ENCODE data around the gene NCOA5.
"Not testable (repeated sequence)": the region's sequence is repeated elsewhere in the genome, so short reads cannot be mapped to it uniquely, and the experiment has no call there.

Gene NCOA5

GRCh38 chr20:46119547-46119946 lies 29.8 kb upstream of the NCOA5 start:
- no peak for DNase-seq

- DNase-seq, result peak in 1 of 2 donors; percentile 55
Observed at GRCh38 chr20:46119028-46119546, 29.3 kb upstream of the NCOA5 start.

GRCh38 chr20:46118481-46119020 lies 28.8 kb upstream of the NCOA5 start:
- peak in 1 of 2 donors; percentile 33 for DNase-seq

- peak; percentile 72 to 84 for DNase-seq
Observed at GRCh38 chr20:46117704-46118467, 28.1 kb upstream of the NCOA5 start, which contains the start of gene CD40. TSS of gene CD40 (plus strand) at chr20:46118314. CDS start at chr20:46118344, 30 bp downstream.

- DNase-seq, result no peak
Observed at GRCh38 chr20:46114449-46114848, 24.7 kb upstream of the NCOA5 start.

GRCh38 chr20:46113113-46113470 lies 23.3 kb upstream of the NCOA5 start:
- DNase-seq, result no peak

GRCh38 chr20:46112430-46113112 lies 22.8 kb upstream of the NCOA5 start:
- DNase-seq, result no peak

GRCh38 chr20:46111836-46112212 lies 22.1 kb upstream of the NCOA5 start:
- DNase-seq, result no peak

- peak; percentile 28 to 73 for DNase-seq
Observed at GRCh38 chr20:46111028-46111835, 21.5 kb upstream of the NCOA5 start.

- DNase-seq, result no peak
Observed at GRCh38 chr20:46108976-46109375, 19.2 kb upstream of the NCOA5 start.

- peak in 1 of 2 donors; percentile 48 for DNase-seq
Observed at GRCh38 chr20:46108435-46108841, 18.7 kb upstream of the NCOA5 start.

GRCh38 chr20:46107061-46107460 lies 17.3 kb upstream of the NCOA5 start:
- DNase-seq, result no peak

GRCh38 chr20:46104262-46104661 lies 14.5 kb upstream of the NCOA5 start:
- DNase-seq, result no peak

- no peak for DNase-seq
Observed at GRCh38 chr20:46102940-46103339, 13.2 kb upstream of the NCOA5 start.

GRCh38 chr20:46101957-46102356 lies 12.2 kb upstream of the NCOA5 start:
- DNase-seq, result no peak

GRCh38 chr20:46100988-46101387 lies 11.2 kb upstream of the NCOA5 start:
- no peak for DNase-seq

GRCh38 chr20:46100444-46100843 lies 10.7 kb upstream of the NCOA5 start:
- DNase-seq, result not testable (repeated sequence)

- peak in 1 of 2 donors; percentile 60 for DNase-seq
Observed at GRCh38 chr20:46099491-46100287, 9.9 kb upstream of the NCOA5 start.

GRCh38 chr20:46093531-46093930 lies 3.8 kb upstream of the NCOA5 start:
- no peak for DNase-seq

- not testable (repeated sequence) for DNase-seq
Observed at GRCh38 chr20:46091622-46092535, 2.1 kb upstream of the NCOA5 start.

GRCh38 chr20:46089167-46089416 lies 670 bp downstream of the NCOA5 start:
- DNase-seq, result no peak

All from CD4-positive, alpha-beta T cell treated with Interleukin-4 for 1 hour (primary cell).